Lower leg skin (tissue), 4 donors: Measurements from ENCODE around the gene TRPV2. TPM values are rescaled to one million over a fixed set of nuclear protein-coding genes. Genes with fewer than 3 reads are reported as not detected.

Experiments
- DNase-seq, 2 donors: peaks; one replicate each; pipeline ENCODE4 v3.0.0-alpha.2; 2019; ENCODE audit warnings: low spot score in 2 of 2
- H3K4me3 ChIP-seq: fragments of 200-600 bp; sonication (generic); 2 replicates; pipeline ENCODE4 v1.5.1; 2017; ENCODE audit warnings: mild to moderate bottlenecking, low read depth; ENCODE audit not compliant: poor library complexity, severe bottlenecking
- POLR2A ChIP-seq, 2 donors: fragments of 450-650 bp; IDR thresholded peaks; one replicate each; pipeline ENCODE4 v1.6.1; 2016 to 2017; ENCODE audit warnings: antibody characterized with exemption in 2 of 2, mild to moderate bottlenecking in 1 of 2, moderate library complexity in 1 of 2
- WGBS, 2 donors: methylation state at CpG; one replicate each; pipeline ENCODE4 v1.1.5; 2018; 5-methylcytosine and 5-hydroxymethylcytosine counted together
- intact Hi-C: fragments of 100-400 bp; cut with DNase I; formaldehyde crosslinking; loops from one replicate; pipeline ENCODE4 v1.15.0; 2023; ENCODE audit warnings: low total_unique reads
- total RNA-seq, 4 donors: library from RNA; depleted of rRNA; stranded (reverse); fragments of >200 nt; gene quantifications; one replicate each; pipeline ENCODE4 v1.1.0, GENCODE V29; 2016
- TF ChIP-seq, protein P1 (sequence below), 3 donors: fragments of 450-650 bp; IDR thresholded peaks; one replicate each; pipeline ENCODE4 v1.5.1; 2016; ENCODE audit warnings: antibody characterized with exemption in 3 of 3, mild to moderate bottlenecking in 3 of 3, moderate library complexity in 2 of 3

Gene TRPV2
- total RNA-seq, 4 donors from 2014 or later, result 3.3 to 8.9 (median 6.9) TPM

DNA sequence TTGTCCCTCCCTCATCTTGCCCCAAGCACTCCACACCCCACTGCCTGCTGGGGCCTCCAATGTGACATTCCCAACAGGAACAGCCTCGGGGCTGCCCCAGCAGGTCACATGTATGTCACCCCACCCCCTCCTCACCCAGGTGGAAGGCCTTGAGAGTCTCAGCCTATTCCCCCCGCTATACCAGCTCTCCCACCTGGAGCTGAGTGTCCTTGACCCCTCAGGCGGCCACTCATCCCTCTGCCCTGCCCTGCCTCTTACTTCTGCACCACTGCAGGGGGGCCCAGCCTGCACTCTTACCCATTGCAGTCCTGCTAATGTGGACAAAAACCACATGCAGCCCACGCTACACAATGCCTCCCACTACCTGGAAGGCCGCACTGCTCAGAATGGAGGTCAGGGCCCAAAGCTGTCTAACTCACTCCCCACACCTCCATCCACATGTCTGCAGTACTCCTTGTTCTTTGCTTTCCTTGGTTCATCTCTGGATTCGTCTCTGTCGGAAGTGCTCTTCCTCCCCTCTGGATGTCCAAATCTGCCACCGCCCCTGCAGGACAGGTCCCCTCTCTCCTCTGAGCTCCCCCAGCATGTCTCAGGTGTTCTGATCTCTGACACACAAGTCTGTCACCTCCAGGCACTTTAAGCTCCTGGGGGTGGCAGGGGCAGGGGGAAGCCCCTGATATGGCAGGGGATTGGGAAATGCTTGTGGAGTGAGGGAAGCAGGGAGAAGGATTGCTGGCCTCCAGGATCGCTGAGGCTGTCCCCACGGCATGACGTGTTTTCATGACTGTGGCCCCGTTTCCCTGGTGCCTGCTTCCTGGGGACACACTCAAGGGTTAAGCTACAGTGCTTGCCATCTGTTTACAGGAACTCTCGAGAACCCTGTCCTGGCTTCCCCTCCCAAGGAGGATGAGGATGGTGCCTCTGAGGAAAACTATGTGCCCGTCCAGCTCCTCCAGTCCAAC, 20.8 kb downstream of the TRPV2 start:
- intact Hi-C loops, result no loop called here
- no peak overlapping the region for H3K4me3 ChIP-seq
- no peak for DNase-seq
- 68 to 69% methylated on average over 14 of the region's 14 CpGs for WGBS, 2 donors
- TF ChIP-seq, protein P1, sequence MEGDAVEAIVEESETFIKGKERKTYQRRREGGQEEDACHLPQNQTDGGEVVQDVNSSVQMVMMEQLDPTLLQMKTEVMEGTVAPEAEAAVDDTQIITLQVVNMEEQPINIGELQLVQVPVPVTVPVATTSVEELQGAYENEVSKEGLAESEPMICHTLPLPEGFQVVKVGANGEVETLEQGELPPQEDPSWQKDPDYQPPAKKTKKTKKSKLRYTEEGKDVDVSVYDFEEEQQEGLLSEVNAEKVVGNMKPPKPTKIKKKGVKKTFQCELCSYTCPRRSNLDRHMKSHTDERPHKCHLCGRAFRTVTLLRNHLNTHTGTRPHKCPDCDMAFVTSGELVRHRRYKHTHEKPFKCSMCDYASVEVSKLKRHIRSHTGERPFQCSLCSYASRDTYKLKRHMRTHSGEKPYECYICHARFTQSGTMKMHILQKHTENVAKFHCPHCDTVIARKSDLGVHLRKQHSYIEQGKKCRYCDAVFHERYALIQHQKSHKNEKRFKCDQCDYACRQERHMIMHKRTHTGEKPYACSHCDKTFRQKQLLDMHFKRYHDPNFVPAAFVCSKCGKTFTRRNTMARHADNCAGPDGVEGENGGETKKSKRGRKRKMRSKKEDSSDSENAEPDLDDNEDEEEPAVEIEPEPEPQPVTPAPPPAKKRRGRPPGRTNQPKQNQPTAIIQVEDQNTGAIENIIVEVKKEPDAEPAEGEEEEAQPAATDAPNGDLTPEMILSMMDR (IDR thresholded peaks at IDR 0.05), result no peak
- TF ChIP-seq POLR2A (IDR thresholded peaks at IDR 0.05), result no peak

DNA sequence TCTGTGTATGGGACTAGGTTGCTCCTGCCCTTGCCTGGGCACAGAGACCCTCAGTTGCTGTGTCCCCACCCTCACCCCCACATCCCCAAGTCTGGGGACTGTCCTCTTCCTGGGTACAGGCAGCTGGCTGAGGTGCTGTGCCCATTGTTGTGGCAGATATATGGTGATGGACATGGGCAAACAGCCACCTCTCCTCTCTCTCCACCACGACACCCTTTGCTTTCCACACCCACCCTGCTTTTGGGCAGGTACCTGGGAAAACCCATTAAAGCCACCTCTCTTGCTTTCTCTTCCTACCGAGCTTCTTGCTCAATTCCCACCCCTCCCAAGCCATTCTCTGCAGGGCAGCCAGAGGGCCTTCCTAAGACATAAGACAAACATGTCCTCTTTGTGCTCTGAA, 21.7 kb downstream of the TRPV2 start:
- WGBS, 2 donors, result 51 to 56% methylated on average over 2 of the region's 2 CpGs
- TF ChIP-seq, protein P1 (IDR thresholded peaks at IDR 0.05), result no peak
- TF ChIP-seq POLR2A (IDR thresholded peaks at IDR 0.05), result no peak
- intact Hi-C loops, result no loop called here
- no peak overlapping the region for H3K4me3 ChIP-seq
- no peak for DNase-seq

GRCh38 chr17:16438173-16438556, 22.8 kb downstream of the TRPV2 start:
- 16 to 21% methylated on average over 8 of the region's 8 CpGs for WGBS, 2 donors
- no peak for DNase-seq
- no peak overlapping the region for H3K4me3 ChIP-seq
- TF ChIP-seq, protein P1 (IDR thresholded peaks at IDR 0.05), result no peak
- no peak for TF ChIP-seq POLR2A (IDR thresholded peaks at IDR 0.05)
- intact Hi-C loops, result no loop called here

GRCh38 chr17:16438557-16439302, 23.4 kb downstream of the TRPV2 start:
- WGBS, 2 donors, result 0 to 1% methylated on average over 35 to 38 of the region's 46 CpGs
- peak overlapping the region; percentile 93 for H3K4me3 ChIP-seq
- intact Hi-C loops, result no loop called here
- TF ChIP-seq, protein P1 (IDR thresholded peaks at IDR 0.05), result no peak
- no peak for TF ChIP-seq POLR2A (IDR thresholded peaks at IDR 0.05)
- peak; percentile 97 to 99 for DNase-seq

DNA sequence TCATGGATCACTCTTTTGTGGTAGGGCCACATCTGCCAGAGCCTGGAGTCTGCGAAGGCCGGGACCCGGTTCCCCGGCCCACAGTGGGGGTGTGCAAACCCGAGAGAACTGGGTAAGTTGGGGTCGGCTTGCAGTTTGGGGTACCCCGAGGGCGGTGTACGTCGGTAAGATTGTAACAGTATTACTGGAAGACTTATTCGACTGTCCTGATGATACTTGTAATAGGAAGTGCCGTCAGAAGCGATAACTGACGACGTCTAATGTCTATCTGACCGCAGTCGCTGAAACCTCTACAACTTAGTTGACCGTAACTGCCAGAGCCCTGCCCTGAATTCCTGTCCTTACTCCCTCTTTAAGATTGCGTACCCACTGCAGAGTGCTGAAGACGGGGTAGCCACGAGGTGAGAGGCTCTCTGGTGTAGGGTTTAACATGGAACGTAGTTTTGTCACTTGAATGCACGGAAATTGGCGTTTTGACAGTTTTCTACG, 24.0 kb downstream of the TRPV2 start:
- intact Hi-C loops, result no loop called here
- TF ChIP-seq, protein P1 (IDR thresholded peaks at IDR 0.05), result no peak
- TF ChIP-seq POLR2A (IDR thresholded peaks at IDR 0.05), result no peak
- no peak for DNase-seq
- peak overlapping the region; percentile 93 for H3K4me3 ChIP-seq
- 0% methylated on average over 21 to 25 of the region's 25 CpGs for WGBS, 2 donors
